HG03139 (cell line): ENCODE results near the gene SLC22A2.
"Not testable (repeated sequence)": the region's sequence is repeated elsewhere in the genome, so short reads cannot be mapped to it uniquely, and the experiment has no call there.

ENCODE experiments used
- ATAC-seq: cut with Tn5 transposase; IDR thresholded peaks from one replicate; pipeline ENCODE4 v1.9.1; 2021; ENCODE audit not compliant: unreplicated experiment

The SLC22A2 gene

DNA sequence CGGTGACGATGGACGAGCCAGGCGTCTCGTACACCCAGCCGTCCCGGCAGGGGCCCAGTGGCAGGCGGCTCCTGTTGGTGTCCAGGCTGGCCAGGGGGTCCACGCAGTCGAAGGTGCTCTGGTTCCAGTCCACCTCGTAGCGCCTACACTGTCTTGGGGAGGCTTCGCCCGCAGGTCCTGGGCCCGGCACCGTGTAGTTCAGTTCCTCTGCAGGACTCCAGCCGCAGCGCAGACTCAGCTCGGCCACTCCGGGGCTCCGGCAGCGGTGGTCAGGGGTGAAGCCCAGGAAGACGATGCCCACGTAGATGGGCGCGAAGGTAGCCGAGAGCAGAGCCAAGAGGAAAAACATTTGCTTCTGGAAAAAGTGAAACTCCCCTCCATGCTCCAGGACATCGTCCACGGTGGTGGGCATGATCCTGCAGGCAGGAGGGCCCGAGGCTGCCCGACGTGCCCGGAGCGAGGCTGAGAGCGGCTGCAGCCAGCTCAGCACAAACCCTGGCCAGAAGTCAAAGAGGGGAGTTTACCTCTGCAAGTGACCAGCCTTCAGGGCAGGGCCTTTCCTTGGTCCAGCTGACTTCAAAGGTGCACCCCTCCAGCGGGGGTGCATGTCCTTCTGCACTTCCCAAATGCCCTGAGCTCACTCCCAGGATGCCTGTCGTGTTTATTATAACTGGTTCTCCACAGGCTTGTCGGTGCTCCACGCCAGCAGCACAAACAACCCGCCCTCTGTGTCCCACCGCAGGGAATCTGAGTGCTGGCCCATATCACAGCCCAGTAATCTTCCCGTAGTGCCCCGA, at the start of gene SLC22A2:
Gene SLC22A2 (minus strand): TSS at position 476 of the 797 bp plus-strand sequence. CDS start 64 bp downstream, at position 412.
- ATAC-seq: no peak

GRCh38 chr6:160305926-160306713, 47.5 kb upstream of the SLC22A2 start:
- ATAC-seq: no peak

GRCh38 chr6:160303806-160304205, 45.2 kb upstream of the SLC22A2 start:
- no peak for ATAC-seq

DNA sequence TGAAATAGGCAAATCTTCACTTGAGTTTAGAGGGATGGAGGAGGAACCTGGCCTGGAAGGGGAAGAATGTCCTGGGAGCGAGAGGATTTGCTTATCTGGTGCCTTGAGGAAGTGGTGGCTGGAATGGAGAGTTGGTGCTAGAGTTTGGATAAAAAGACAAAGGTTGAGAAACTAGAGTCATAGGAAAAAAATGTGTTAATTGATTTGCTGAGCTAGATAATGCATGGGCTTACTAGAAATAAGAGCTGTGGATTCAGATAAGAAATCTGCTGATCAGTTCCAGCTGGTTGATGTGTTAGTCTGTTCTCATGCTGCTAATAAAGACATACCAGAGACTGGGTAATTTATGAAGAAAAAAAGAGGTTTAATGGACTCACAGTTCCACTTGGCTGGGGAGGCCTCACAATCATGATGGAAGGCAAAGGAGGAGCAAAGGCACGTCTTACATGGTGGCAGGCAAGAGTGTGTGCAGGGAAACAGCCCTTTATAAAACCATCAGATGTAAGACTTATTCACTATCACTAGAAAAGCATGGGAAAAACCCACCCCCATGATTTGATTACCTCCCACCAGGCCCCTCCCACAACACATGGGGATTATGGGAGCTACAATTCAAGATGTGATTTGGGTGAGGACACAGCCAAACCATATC, 43.9 kb upstream of the SLC22A2 start:
- ATAC-seq: not testable (repeated sequence)

GRCh38 chr6:160301339-160301738, 42.7 kb upstream of the SLC22A2 start:
- ATAC-seq: no peak

DNA sequence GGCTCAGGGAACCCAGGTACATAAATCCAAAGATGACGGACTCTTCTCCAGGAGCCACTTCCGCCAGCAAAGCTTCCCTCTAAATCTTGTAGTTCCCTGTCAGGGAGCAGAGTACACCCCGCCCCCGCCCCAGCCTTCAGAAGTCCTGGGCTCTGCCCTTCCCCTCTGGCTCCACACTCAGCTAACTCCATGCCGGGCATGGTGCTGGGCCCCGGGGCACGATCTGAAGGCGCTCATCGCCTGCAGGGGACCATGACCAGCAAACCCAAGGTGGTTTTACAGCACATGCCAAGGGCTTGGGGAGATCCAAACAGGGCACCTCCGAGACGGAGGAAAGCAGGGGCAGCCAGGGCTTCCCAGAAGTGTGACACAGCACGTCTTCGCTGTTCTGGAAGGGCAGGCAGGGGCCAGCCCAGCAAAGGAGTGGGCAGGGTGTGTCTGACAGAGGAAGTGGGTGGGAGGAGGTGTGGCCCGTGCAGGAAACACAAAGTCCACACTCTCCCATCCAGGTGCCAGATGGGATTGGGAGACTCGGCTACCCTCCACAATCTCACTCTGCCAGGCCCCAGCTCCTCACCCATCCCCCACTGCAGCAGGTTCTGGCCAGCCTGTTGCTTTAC, 41.6 kb upstream of the SLC22A2 start:
- no peak for ATAC-seq

DNA sequence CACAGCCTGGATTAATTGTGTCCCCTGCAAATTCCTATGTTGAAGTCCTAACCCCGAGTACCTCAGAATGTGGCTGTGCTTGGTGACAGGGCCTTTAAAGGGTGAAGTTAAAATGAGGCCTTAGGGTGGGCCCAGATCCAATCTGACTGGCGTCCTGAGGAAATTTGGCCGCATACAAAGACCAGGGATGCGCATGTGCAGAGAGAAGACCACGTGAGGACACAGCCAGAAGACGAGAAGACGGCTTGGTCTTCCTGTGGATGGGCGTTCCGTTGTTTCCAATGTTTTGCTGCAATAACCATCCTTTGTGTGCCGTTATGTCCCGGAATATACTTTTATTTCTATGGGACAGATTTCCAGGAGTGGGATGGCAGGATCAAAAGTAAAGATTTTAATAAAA, 40.9 kb upstream of the SLC22A2 start:
- no peak for ATAC-seq

DNA sequence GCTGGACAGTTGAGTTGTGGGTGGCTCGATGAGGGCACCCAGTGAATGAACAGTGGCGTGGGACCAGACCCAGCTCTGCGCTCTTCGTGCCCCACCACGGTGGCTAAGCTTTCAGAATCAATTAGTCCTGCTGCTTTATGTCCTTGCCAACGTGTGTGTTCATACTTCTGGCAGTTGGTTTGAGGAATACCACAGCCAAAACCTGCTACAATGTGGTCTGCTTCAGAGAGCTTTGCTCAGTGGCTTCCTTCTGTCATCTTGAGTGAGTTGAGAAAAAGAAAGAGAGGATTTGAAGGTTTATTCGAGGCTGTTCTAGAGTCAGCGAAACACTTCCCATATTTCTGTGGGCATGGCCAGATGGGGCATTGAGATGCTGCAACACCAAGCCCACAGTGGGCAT, 39.5 kb upstream of the SLC22A2 start:
- no peak for ATAC-seq

- no peak for ATAC-seq
Measured at GRCh38 chr6:160297310-160297709, 38.7 kb upstream of the SLC22A2 start.

GRCh38 chr6:160293844-160294243, 35.2 kb upstream of the SLC22A2 start:
- ATAC-seq: no peak

DNA sequence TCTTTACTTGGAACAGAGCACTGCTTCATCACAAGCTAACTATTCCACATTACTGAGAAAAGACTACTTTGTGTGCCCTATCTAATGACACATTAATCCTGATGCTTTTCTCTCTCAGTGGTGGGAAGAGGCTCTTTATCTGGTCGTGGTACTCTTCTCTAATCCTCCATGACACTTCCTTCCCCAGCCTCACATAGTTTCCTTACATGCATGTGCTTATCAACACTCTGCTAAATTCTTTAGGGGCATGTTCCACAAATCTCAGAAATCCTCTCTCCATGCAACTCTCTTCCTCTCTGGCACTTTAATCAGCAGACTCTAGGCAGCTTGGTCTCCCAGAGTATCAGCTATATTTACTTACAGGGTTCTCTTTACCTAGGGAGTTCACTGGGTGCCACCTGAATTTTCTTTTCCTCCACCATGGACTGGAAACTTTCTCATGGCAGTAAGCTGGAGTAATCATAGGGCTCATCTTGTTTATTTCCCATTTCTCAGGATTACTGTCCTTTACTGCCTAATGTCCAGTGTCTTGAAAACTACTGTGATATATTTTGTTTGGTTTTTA, 27.0 kb upstream of the SLC22A2 start:
- no peak for ATAC-seq

- ATAC-seq: no peak
Measured at GRCh38 chr6:160284575-160284974, 26.0 kb upstream of the SLC22A2 start.

DNA sequence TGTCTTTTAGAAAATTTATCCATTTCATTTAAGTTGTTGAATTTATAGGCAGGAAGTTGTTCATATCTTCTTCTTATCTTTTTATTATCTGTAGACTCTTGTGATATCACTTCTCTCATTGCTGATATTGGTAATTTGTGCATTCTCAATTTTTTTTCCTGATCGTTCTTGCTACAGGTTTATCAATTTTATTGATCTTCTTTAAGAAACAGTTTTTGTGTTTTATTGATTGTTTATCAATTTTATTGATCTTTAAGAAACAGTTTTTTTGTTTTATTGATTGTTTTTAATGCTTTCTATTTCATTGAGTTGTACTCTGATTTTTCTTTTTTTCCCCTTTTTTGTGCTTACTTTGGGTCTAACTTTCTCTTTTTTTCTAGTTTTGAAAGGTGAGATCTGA, 23.8 kb upstream of the SLC22A2 start:
- ATAC-seq: no peak

- ATAC-seq: no peak
Measured at GRCh38 chr6:160279850-160280249, 21.2 kb upstream of the SLC22A2 start.

DNA sequence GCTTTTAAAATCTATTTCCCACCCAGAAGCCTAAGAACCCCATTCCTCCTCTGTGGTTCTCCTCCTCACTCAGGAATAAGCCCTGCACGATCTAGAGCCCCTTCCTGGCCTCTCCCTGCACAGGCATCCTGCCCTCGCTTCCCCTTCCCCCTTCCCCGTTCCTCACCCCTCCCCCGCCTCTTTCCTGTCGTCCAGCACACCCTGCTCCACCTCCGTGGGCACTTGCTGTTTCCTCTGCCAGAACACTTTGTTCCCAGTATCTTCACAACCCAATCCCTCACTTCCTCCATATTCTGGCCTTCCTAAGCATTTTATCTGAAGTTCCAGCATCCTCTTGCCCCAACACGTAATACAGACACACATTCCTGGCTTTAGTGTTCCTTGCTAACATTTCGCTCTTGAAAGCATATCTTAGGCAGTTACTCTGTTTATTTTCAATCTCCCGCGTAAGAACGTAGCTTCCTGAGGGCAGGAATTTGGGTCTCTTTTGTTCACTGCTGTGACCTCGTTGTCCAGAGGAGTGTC, 20.2 kb upstream of the SLC22A2 start:
- ATAC-seq: no peak

DNA sequence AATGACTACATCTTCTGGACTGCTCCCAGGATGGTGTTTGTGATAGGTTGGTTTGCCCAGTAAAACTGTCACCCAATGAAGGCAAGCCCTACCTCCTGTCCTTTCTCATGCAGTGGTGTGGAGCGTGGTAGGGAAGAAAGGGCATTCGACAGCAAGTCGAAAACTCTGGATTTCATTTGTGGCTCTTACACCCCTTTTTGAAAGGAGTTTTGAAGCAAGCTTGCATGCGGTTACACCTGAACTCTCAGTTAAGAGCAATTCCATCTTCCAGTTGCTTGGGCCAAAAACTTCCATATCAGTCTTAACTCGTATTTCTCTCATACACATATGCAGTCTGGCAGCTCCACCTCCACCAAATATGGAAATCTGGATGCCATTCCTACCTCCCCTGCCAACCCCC, 19.7 kb upstream of the SLC22A2 start:
- no peak for ATAC-seq

- no peak for ATAC-seq
Measured at GRCh38 chr6:160277546-160277945, 18.9 kb upstream of the SLC22A2 start.

DNA sequence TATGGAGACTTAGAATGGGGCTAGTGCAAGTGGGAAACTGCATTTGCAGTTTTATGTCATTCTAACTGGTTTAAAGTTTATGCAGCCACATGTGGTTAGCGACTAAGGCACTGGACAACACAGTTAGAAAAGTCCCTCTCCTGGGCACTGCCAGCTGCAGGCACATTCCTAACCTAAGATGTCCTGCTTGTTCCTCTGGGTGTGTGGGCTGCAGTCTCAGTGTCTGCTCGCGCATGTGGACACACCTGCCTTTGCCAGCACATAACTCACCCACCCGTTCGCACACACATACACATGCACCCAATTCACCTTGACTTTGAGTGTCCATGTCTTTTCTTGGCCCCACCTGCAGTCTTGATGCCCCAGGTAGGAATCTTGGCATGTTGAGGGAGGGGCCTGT, 18.5 kb upstream of the SLC22A2 start:
- no peak for ATAC-seq

DNA sequence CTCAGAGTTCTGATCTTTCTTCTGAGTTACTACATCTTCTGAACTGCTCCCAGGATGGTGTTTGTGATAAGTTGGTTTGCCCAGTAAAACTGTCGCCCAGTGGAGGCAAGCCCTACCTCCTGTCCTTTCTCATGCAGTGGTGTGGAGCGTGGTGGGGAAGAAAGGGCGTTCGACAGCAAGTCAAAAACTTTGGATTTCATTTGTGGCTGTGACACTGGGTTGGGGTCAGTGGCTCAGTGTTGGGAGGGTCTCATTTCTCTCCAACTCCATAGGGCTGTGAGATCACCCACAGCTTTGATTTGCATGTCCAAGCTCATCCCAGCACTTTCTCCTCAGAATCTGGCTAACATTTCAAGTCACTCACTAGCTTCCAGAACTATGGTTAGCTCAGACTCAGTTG, 17.5 kb upstream of the SLC22A2 start:
- ATAC-seq: no peak

DNA sequence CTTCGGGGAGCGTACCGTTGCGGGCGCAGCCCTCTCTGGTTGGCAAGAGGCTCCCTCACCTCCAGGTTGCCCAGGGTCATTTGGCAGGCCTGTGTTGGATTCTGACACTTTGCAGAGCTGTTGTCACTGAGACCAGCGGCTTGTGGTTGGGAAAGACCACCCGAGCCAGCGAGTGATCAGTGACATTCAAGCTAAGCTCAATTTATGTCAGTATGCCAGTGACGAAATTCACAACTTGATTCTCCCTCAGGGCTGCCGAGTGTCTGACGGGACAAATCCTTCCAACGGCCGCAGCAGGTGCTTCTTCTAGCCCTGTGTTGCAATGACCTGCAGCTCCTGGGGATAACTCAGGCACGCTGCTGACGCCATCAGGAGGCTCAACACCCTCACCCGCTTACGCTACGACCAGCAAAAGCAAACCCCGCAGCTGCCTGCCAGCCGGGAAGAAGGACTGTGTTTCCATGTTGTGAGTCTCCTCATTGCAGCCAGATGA, 16.9 kb upstream of the SLC22A2 start:
- ATAC-seq: no peak
